HG02885 (cell line): ENCODE results near the gene TENM4.

Experiments used
- ATAC-seq: cut with Tn5 transposase; IDR thresholded peaks from one replicate; pipeline ENCODE4 v1.9.1; 2021; ENCODE audit warnings: mild to moderate bottlenecking; ENCODE audit not compliant: unreplicated experiment, poor library complexity

TENM4 gene

GRCh38 chr11:78933350-78933749, 507.5 kb downstream of the TENM4 start:
- no peak for ATAC-seq

GRCh38 chr11:78932757-78933156, 508.1 kb downstream of the TENM4 start:
- ATAC-seq: no peak

GRCh38 chr11:78931891-78932290, 508.9 kb downstream of the TENM4 start:
- no peak for ATAC-seq

- ATAC-seq: no peak
Measured at GRCh38 chr11:78930810-78931523, 509.9 kb downstream of the TENM4 start.

- ATAC-seq: no peak
Measured at GRCh38 chr11:78929906-78930220, 511.0 kb downstream of the TENM4 start.

- ATAC-seq: no peak
Measured at GRCh38 chr11:78929207-78929905, 511.5 kb downstream of the TENM4 start.

GRCh38 chr11:78927511-78927910, 513.3 kb downstream of the TENM4 start:
- no peak for ATAC-seq

- no peak for ATAC-seq
Measured at GRCh38 chr11:78926633-78927338, 514.0 kb downstream of the TENM4 start.

- ATAC-seq: no peak
Measured at GRCh38 chr11:78925387-78925786, 515.4 kb downstream of the TENM4 start.

GRCh38 chr11:78922859-78923625, 517.8 kb downstream of the TENM4 start:
- ATAC-seq: no peak

GRCh38 chr11:78921509-78921908, 519.3 kb downstream of the TENM4 start:
- no peak for ATAC-seq

- ATAC-seq: no peak
Measured at GRCh38 chr11:78920329-78920728, 520.5 kb downstream of the TENM4 start.

- no peak for ATAC-seq
Measured at GRCh38 chr11:78916759-78917158, 524.1 kb downstream of the TENM4 start.

- no peak for ATAC-seq
Measured at GRCh38 chr11:78914503-78914902, 526.3 kb downstream of the TENM4 start.

- ATAC-seq: no peak
Measured at GRCh38 chr11:78912778-78913177, 528.1 kb downstream of the TENM4 start.

GRCh38 chr11:78910322-78910721, 530.5 kb downstream of the TENM4 start:
- no peak for ATAC-seq

GRCh38 chr11:78909386-78909785, 531.4 kb downstream of the TENM4 start:
- no peak for ATAC-seq

- ATAC-seq: no peak
Measured at GRCh38 chr11:78907636-78908035, 533.2 kb downstream of the TENM4 start.

GRCh38 chr11:78906566-78906965, 534.3 kb downstream of the TENM4 start:
- no peak for ATAC-seq

- no peak for ATAC-seq
Measured at GRCh38 chr11:78905756-78906155, 535.1 kb downstream of the TENM4 start.
